AG04449 (cell line): ENCODE data around the gene PPFIBP1.

Experiments used
- CTCF ChIA-PET: fragments of 350-600 bp; formaldehyde crosslinking; extraction: SDS; loops from one replicate; lab custom pipeline; 2021; ENCODE audit warnings: antibody characterized with exemption; lab: Yijun Ruan, JAX
- POLR2A ChIA-PET: fragments of 400-600, 350-600 bp; formaldehyde crosslinking; extraction: SDS; loops from one replicate; lab custom pipeline; 2020; ENCODE audit warnings: antibody characterized with exemption, inconsistent platforms; lab: Yijun Ruan, JAX
- DNase-seq: peaks from one replicate; pipeline ENCODE4 v3.0.0-alpha.2; 2010; ENCODE audit warnings: low read depth, low spot score
- H3K4me3 ChIP-seq: 2 replicates; pipeline ENCODE4 v1.5.1; 2011; ENCODE audit warnings: low read depth, mild to moderate bottlenecking, control low read depth, low read length
- TF ChIP-seq, protein P1 (sequence below): IDR thresholded peaks from one replicate; pipeline ENCODE4 v1.5.1; 2011; ENCODE audit warnings: mild to moderate bottlenecking, moderate library complexity, low read length, control low read depth, inconsistent platforms; ENCODE audit not compliant: insufficient read depth; ENCODE audit errors: missing control alignments

Gene PPFIBP1

DNA sequence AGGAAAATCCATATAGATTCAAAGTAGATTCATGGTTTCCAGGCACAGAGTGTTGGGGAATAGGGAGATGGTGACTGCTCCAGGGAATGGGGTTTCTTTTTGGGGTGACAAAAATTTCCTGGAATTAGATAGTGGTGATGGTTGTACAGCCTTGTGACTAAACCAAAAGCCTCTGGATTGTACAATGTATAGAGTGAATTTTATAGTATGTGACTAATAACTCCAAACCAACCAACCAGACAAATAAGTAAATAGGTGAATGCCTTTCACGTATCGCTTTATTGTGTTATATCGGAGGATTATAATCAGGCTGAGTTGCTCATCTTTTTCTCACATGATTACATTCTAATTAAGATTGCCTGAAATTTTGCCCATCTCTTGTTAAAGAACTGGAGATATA is 24.6 kb upstream of the PPFIBP1 start:
- no peak overlapping the region for H3K4me3 ChIP-seq
- POLR2A ChIA-PET, result no interaction called here
- no peak for DNase-seq
- CTCF ChIA-PET, result no interaction called here
- TF ChIP-seq, protein P1, sequence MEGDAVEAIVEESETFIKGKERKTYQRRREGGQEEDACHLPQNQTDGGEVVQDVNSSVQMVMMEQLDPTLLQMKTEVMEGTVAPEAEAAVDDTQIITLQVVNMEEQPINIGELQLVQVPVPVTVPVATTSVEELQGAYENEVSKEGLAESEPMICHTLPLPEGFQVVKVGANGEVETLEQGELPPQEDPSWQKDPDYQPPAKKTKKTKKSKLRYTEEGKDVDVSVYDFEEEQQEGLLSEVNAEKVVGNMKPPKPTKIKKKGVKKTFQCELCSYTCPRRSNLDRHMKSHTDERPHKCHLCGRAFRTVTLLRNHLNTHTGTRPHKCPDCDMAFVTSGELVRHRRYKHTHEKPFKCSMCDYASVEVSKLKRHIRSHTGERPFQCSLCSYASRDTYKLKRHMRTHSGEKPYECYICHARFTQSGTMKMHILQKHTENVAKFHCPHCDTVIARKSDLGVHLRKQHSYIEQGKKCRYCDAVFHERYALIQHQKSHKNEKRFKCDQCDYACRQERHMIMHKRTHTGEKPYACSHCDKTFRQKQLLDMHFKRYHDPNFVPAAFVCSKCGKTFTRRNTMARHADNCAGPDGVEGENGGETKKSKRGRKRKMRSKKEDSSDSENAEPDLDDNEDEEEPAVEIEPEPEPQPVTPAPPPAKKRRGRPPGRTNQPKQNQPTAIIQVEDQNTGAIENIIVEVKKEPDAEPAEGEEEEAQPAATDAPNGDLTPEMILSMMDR, result no peak

DNA sequence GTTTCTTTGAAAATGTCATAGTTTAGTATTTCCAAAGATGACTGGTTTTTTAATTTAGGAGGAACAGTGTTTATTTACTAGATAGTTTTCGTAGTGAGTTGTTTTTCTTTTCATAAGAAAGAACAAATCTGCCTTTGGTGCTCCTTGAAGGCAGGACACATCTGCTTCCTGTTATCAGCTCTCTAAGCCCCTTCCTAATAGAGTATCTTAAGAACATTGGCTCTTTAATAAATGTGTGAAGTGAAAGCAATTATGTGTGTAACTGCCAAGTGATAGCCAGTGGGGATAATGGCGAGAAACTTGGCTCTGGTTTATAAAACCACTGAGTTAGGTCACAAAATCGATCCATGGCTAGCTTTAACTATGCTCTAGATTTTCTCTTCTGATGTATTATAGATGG is 23.5 kb upstream of the PPFIBP1 start:
- H3K4me3 ChIP-seq, result no peak overlapping the region
- ChIA-PET CTCF (interaction anchor here (2.4 kb wide), 1 partner anchor 65 kb away, joined by 7 read pairs; no protein-coding TSS in a partner anchor), POLR2A (no interaction called here)
- DNase-seq, result no peak
- TF ChIP-seq, protein P1, result no peak

DNA sequence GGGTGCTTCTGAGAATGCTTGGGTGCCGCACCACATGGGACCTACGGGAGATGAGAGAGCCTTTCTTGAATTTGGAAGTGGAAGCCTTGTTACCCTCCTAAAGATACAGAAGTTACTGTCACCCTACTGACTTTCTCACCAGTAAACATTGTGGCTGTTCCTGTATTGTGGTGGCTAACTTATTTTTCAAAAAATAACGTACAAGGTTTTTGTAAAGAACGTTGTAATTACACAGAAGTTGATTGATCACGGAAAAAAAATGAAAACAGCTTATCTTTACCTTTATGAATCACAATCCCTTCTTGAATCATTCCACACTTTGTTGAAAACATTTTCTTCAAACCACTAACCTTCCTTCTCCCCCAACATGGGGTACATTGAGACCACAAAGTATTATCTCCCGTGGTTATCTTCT is 22.0 kb upstream of the PPFIBP1 start:
- H3K4me3 ChIP-seq, result no peak overlapping the region
- ChIA-PET POLR2A (no interaction called here), CTCF (interaction anchor here (1.0 to 2.4 kb wide), 4 partner anchors 32 to 118 kb away, joined by 3 to 7 read pairs (median 4); no protein-coding TSS in a partner anchor)
- DNase-seq, result no peak
- TF ChIP-seq, protein P1, result no peak

DNA sequence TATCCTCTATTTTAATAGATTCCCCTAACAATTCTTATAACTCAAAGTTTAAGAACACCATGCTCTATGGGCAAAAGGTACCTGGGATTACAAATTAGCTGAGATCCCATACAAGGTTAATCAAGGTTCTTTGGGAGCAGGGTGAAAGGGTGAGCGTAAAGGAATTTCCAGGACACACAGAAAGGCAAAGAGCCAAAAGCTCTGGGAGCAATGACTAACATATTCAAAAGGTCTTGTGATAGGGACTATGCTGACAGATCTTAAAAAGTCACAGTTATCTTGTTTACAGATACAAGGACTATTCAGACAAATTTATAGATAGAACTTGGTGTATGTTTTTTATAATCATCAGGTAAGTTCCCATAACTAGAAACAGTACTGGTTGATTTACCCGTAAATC is 19.5 kb upstream of the PPFIBP1 start:
- no peak overlapping the region for H3K4me3 ChIP-seq
- TF ChIP-seq, protein P1, result no peak
- POLR2A ChIA-PET, result interaction anchor here (0.6 to 1.7 kb wide), 4 partner anchors 13 to 161 kb away, joined by 3 to 7 read pairs (median 3); partner anchors contain the start of gene PPFIBP1
- CTCF ChIA-PET, result interaction anchor here (0.8 to 2.4 kb wide), 4 partner anchors 9 to 70 kb away, joined by 3 to 14 read pairs (median 4); no protein-coding TSS in a partner anchor
- DNase-seq, result no peak

DNA sequence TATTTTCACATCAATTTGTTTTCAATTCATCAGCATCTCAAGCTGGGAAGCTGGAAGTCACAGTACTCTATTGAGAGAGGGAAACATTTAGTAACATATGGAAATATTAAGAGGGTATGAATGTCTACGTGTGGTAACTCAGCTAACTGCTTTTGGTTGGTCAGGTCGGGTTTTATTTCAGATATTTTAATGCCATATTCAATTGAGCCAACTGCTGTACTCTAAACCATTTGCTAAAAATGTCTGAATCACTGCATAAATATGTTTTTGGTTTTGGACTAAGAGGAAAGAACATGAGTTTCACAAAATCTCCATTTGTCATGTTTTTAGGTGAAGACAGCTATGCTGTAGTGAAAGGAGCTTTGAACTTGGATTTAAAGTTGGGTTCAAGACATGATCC is 18.9 kb upstream of the PPFIBP1 start:
- TF ChIP-seq, protein P1, result no peak
- peak; percentile 72 for DNase-seq
- POLR2A ChIA-PET, result interaction anchor here (0.6 to 1.7 kb wide), 4 partner anchors 14 to 162 kb away, joined by 3 to 7 read pairs (median 3); partner anchors contain the start of gene PPFIBP1
- H3K4me3 ChIP-seq, result no peak overlapping the region
- CTCF ChIA-PET, result interaction anchor here (0.8 to 2.4 kb wide), 4 partner anchors 8 to 71 kb away, joined by 3 to 14 read pairs (median 4); no protein-coding TSS in a partner anchor

DNA sequence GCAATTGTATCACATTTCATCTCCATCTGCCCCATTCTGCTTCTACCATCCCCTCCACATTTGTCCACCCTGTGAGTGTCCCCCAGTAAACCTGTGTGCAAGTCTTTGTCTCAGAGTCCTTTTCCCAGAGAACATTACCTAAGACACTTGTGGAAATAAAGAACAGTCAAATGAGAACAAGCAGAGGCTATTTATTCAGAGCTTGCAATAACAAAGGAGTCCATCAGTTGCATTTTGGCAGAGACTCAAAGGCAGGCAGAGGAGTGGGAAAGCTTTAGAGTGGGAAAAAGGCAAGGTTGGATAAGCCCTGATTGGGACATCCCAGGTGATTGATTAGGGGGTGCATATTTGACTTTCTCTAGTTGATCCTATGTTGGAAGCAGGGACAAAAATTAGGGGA is 18.2 kb upstream of the PPFIBP1 start:
- CTCF ChIA-PET, result interaction anchor here (2.4 kb wide), 1 partner anchor 71 kb away, joined by 14 read pairs; no protein-coding TSS in a partner anchor
- TF ChIP-seq, protein P1, result no peak
- DNase-seq, result no peak
- POLR2A ChIA-PET, result interaction anchor here (1.2 to 1.7 kb wide), 2 partner anchors 14 to 18 kb away, joined by 3 to 7 read pairs; partner anchors contain the start of gene PPFIBP1
- H3K4me3 ChIP-seq, result no peak overlapping the region
